GM04503 (cell line): ENCODE results near the gene CARD11.
"Not testable (repeated sequence)": the region's sequence is repeated elsewhere in the genome, so short reads cannot be mapped to it uniquely, and the experiment has no call there.

Experiments
- DNase-seq: peaks from one replicate; pipeline ENCODE4 v3.0.0-alpha.2; 2012; ENCODE audit warnings: low read depth

Gene CARD11

DNA sequence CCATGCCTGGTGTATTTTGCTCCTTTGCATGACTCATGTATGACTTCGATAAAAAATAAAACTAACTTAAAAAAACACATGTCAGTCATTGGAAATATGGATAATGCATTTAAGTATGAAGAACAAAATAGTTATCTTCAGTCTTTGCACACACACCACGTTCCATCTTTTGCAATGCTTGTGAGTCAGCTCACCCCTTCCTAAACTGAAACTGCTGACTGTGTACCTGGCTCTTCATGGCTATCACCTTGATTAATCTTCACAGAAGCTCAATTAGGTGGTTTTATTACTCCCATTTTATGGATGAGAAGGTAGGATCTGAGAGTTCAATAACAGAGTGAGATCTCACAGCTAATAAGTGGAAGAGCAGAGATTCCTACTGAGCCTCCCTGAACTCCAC is 79.5 kb downstream of the CARD11 start:
- DNase-seq, result no peak

DNA sequence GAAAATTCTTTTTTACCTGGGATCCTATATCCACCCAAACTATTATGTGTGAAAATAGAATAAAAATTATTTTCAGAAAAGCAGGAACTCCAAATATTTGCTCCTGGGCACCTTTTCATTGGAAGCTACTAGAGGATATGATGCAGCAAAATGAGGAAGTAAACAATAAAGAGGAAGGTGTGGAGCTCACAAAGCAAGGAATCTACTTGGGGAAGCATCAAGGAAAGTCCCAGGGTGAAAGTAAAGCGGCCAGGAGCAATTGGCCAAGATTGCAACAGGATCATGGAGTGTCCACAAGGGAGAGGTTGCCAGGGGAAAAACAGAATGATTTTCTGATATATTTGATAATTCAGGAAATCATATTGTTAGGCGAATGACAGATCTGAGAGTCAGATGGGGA is 80.8 kb downstream of the CARD11 start:
- DNase-seq, result no peak

DNA sequence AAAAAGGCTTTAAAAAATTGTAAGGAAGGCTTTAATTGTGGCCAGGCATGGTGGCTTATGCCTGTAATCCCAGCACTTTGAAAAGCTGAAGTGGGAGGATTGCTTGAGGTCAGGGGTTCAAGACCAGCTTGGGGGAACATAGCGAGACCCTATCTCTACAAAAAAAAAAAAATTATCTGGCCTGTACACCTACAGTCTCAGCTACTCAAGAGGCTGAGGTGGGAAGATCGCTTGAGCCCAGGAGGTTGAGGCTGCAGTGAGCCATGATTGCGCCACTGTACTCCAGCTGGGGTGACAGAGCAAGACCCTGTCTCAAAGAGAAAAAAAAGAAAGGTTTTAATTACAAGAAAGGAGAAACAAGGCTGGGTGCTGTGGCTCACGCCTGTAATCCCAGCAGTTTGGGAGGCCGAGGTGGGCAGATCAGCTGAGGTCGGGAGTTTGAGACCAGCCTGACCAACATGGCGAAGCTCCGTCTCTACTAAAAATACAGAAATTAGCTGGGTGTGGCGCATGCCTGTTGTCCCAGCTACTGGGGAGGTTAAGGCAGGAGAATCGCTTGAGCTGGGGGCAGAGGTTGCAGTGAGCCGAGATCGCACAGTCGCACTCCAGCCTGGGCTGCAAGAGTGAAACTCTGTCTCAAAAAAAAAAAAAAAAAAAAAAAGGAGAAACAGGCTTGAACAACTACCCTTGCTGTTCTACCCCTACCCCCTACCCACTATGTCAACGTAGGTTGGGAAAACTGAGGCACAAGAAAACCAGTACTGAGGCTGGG is 83.7 kb downstream of the CARD11 start:
- no peak for DNase-seq

DNA sequence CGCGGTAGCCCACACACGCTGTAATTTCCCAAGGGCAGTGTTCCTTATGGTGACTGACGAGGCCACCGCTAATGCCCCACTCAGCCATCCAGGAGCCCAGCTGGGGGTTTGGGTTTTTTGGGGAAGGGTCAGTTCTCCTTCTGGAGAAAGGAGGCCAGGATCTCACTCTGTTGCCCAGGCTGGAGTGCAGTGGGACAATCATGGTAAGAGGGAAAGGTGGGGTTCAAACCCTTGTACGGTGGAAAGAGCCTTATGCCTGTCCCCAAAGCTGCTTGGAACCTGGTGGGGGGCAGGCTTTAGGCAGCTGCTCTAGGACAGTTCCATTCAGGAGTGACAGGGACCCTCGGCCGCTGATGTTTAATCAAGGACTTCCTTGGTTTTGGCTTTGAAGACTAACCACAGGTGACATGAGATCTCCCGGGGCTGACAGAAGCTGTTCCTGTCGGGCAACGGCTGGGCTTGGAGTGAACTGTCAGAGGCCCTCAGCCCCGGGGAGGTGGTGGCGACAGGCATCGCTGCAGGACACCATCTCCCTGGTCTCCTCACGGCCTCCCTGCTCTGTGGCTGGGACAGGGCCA is 84.5 kb downstream of the CARD11 start:
- DNase-seq, result no peak

DNA sequence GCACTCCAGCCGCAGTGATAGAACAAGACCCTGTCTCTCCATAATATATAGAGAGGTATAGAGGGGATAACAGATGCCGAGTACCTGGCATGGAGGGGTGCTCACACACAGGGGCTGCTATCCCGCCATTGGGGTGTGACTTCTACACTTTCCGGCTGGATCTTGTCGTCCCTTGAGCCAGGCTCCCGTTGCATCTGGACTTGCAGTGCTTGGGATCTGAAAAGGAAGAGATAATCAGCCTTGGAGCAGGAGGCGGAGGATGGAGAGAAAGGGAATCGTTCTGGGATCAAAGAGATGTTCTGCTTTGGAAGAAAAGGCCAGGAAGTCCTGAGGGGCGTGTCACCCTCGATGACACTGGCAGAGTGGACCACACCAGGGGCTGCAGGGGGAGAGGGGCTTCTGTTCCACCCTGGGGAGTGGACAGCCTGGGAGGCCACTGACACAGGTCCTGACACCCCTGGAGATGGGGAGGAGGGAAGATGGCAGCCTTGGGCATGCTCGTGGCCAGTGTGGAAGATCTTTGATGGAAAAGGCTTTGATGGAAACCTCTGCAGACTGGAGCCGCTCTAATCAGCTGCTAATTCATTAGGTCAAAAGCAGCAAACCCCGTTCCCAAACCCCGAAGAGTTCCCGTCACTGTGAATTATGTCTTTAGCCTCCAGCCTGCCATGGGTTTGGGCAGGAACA is 85.1 kb downstream of the CARD11 start:
- no peak for DNase-seq

DNA sequence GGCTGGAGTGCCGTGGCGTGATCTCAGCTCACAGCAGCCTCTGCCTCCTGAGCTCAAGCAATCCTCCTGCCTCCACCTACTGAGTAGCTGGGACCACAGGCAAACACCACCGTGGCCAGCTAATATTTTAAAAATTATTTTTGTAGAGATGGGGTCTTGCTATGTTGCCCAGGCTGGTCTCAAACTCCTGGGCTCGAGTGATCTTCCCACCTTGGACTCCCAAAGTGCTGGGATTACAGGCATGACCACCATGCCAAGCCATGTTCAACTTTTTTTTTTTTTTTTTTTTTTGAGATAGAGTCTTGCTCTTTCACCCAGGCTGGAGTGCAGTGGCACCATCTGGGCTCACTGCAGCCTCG is 86.3 kb downstream of the CARD11 start:
- not testable (repeated sequence) for DNase-seq

DNA sequence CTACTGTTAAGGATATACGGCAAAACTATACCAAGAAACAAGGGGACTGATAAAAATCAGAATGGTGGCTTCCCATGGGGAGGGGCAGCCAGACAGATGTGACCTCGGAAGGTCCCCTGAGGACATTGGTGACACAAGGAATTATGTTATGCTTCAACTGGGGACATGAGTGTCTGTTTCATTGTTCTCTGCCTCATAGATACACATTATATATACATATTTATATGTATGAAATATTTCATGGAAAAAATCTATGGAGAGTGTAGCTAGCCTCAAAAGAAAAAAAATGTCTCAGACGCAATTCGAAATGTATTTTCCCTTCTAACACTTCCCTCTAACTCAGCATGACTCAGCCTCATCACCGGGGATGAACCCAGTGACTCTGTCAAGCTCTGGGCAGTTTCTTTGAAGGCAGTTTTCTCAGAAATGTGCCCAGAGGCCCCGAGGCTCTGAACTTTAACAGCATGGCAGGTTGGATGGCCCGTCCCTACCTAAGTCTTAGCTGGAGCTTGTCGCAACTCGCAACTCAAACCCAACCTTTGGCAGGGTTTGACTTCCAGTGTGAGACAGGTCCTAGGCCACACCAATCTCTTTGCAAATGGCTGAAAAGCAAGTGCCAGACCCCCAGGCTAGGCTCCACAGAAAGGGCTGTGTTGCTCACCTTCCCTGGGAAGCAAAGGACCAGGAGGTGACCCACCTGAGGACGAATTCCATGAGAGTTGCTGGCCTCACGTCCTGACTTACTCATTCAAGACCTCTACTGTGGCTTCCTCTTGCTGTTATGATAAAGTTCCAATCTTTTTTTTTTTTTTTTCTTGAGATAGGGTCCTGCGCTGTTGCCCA is 86.9 kb downstream of the CARD11 start:
- peak; percentile 1 for DNase-seq

DNA sequence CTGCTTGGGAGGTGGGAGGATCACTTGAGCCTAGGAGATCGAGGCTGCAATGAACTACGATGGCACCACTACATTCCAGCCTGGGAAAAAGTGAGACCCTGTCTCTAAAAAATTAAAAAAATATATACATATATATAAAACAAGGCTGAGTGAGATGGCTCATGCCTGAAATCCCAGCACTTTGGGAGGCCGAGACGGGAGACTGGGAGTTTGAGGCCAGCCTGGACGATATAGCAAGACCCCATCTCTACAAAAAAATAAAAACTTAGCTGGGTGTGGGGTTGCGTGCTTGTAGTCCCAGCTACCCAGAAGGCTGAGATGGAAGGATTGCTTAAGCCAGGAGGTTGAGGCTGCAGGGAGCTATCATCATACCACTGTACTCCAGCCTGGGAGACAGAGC is 87.6 kb downstream of the CARD11 start:
- no peak for DNase-seq

DNA sequence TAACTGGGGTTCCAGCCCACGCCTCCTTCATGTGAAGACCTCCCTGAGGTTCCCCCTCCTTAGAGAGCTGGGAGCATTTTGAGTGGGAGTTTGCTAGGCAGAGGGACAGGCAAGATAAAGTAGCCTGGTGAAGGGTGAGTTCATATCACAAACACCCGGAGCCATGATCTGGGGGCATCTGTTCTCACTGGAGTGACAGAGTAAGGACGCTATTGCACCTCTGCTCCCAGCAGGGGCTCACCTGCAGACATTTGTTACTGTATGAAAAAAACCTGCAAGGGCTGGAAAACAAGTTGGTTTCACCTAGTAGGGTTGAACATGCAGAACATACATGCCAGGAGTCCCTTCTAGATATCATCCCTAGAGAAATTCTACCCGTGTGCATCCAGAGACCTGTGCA is 88.4 kb downstream of the CARD11 start:
- no peak for DNase-seq

DNA sequence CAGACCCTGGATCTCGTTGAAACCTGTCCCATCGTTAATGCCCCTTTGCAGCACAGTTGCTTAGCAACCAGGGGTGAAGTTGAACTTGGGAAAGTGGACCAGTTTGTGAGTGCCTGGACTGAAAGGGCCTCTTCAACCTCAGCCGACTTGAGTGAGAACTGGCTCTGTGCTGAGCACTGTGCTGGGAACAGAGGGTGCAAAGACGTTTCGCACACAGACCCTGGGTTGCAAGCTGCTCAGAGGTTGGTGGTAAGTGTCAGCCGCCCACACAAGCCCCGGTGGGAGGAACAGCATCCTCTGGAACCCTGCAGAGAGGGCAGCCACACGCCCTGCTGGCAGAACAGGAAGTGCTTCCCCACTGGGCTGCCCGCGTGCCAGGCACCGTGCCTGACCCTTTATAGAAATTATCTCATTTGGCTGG is 89.2 kb downstream of the CARD11 start:
- DNase-seq, result no peak

DNA sequence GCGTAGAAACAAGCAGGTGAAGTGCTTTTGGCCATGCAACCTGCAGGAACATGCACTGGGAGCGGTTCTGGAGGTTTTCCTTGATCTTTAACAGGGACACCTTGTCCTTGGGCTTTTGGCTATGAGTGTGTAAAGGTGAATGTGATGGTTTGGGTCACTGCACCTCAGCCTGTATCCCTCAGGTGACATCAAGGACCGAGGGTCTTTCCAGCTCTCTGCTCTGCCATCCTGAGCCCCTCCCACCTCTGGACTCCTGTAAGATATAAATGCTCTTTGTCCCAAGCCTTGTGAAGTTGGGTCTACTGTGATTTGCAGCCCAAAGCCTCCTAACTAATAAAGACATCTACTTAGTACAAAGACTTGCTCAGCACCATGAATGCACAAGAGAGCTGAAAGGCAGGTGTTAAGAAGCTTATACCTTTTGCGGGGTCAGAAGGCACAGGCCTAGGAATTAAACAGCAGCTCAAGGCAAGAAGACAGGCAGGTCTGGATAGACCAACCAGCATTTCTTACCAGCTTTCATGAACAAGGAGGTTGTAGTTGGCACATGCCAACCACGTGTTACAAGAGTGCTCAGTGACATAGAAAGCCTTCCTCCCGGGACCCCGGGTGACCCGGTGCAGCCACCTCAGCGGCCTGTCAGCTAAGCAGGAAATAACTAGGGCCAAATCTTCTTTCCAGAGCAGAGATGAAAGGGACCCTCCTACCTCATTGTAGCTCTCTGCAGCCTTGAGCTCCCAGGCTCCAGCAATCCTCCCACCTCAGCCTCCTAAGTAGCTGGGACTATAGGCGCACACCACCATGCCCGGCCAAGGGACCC is 89.9 kb downstream of the CARD11 start:
- no peak for DNase-seq

DNA sequence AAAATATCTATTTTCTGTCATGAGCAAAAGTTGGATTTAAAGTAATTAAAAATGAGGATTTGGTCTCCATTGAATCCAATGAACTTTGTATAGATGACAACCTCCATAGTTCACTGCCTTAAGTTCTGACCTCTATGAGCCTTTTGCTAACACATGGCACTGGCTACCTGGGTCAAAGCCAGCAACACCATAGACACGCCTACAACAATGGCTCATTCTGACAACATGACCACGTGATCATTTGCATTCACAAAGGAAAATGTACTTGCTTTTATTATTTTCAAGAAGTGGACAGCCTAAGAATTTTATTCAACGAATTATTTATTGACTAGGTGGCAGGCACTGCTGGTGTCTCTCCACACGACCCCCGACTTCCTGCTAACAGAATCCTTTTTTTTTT is 90.6 kb downstream of the CARD11 start:
- DNase-seq, result no peak

DNA sequence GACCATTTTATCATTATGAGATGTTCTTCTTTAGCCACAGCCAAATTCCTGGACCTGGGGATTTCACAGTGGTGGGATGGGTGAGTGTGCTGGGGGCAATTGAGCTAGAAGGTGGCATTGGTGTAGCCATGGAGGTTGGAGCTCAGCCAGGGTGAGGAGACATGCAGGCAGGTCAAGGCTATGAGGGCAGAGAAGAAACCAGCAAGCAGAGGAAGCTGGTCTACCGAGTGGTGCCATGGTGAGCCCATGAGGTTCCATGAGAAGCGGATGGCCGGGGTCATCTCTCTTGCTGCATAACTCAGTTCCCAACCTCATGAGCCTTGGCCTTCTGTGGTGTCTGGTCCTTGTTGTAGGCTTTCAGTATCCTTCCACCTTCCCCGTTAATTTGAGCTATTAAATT is 91.4 kb downstream of the CARD11 start:
- no peak for DNase-seq

DNA sequence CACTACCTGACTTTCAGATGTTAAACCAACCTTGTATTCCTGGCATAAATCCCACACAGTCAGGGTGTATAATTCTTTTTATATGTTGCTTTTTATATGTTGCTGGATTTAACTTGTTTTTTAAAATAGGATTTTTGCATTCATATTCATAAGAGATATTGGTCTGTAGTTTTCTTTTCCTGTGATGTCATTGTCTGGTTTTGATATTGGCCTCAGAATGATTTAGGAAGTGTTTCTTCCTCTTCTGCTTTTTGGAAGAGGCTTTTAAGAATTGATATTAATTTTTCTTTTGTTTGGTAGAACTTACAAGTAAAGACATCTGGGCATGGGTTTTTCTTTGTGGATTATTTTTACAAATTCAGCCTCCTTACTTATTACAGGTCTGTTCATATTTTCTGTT is 93.1 kb downstream of the CARD11 start:
- no peak for DNase-seq

DNA sequence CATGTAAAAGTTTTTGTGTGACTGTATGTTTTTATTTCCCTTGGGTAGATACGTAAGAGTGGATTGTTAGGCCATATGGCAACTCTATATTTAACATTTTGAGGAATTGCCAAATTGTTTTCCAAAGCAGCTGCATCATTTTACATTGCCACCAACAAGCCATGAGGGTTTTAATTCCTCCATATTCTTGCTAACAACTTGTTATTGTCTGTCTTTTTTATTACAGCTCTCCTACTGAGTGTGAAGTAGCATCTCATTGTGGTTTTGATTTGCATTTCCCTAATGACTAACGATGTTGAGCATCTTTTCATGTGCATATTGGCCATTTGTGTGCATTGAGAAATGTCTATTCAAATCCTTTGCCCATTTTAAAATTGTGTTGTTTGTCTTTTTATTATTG is 94.9 kb downstream of the CARD11 start:
- DNase-seq, result no peak

DNA sequence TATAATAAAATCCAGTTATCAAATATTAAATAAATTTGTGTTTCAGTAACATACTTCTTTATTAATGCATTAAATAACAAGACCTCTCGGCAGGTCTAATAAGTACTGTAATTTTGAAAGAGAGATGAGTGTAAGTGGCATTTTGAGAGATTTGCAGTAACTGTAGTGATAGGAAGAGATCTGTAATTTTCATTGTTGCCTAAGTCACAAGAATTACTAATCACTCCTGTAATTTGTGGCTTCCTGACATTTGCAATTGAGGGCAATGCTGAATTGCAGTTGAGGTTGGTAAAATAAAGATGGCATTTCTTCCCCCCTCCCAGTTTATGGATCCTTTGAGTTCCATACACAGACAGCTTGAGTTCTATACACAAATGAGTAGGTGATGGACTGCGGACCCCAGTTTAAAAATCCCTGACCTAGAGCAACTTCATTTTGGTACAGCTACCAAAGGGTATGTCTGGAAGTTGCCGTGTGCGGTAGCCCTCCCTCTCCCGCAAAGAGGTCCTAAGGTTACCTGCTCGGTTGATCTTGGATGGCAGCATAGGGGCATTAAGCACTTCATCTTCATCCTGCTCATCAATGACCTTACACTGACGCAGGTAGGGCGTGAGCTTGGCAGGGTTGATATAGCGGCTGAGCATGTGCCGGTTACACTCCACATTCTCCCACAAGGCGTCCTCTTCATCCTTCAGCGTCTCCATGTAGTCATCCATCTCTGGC is 96.4 kb downstream of the CARD11 start:
- no peak for DNase-seq

DNA sequence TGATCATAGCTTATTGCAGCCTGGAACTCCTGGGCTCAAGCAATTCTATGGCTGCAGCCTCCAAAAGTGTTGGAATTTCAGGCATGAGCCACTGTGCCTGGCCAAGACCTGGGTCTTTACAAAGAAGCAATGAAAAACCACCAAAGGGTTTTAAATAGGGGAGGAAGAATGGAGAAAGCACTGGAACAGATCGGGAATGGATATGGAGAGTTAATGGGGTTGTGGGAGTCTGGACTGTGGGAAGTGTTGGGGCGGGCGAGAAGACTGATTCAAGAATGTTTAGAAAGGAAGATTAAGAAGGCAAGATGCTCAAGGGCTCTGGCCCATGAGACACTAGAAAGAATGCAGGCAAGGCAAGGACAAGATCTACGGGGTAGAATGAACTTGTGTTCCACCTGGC is 98.5 kb downstream of the CARD11 start:
- no peak for DNase-seq

DNA sequence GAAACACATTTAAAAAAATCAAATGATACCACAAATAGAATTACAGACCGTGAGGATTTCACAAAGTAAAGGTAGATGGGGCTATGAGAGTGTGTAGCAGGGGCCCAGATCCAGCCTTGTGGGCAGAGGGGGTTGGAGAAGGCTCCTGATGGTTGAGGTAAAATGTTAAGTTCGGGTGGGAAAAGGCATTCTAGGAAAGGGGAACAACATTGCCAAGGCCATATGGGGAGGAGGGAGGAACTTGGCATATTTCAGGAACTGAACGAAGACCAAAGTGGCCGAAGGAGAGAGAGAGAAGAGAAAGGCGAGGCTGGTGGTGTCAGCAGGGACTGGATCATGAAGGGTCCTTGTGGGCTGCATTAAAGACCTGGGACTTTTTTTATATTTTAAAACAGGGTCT is 98.9 kb downstream of the CARD11 start:
- no peak for DNase-seq

DNA sequence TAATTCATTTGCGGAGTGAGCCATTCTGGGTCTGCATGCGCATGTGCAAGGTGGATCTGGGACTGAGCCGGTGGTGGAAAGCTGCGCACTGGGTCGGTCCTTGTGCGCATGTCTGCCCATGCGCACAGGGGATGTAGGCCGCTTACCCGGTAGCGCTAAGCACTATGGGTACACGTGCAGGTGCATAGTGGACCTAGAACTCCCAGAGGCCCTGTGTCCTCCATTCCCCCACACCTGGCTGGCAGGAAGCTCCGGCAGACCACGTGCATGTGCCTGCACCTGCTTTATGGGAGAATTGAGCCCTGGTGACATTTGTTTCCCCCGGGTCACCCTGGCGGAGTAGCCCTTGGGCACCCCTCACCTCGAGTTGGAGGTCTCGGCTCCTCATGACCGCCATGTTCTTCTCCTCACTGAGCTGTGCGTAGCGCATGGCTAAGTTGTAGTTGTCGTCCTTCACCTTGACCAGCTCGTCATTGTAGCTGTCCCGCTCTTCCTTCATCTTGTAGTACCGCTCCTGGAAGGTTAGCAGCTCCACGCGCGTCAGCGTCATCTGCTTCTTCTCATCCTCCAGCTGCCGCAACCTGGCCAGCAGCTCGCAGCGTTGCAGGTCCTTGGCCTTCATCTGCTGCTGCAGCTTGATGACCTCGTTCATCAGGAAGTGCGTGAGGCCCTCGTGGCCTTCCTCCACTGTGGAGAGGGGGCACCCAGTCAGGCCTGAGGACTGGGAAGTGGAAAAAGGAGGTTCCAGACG is 99.6 kb downstream of the CARD11 start:
- no peak for DNase-seq

DNA sequence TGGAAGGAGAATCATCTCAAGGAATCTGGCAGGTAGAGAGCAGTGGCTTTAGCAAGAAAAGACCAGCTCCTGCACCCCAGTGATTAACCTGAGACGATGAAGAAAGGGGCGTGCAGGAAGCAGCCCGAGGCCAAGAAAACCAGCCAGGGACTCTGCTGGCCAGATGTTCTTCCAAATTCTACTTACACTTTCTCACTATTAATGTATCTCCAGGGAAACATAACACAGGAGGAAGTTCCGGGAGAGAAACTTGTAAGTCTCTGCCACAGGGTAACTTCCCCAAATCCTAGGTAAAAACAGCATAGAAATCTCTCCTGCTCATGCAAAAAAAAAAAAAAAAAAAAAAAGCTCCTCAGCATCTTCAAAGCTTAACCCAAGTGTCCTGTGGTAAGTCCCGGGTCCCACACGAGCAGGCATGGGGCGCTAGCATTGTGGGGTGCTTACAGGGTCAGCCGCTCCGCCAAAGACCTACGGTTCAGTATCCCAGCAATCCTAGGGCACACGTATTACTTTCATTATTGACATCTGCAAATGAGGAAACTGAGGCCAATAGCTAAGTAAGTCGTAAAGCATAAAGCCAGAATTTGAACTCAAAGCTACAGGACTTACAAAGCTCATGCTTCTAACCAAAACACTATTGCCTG is 102.3 kb downstream of the CARD11 start:
- no peak for DNase-seq
